OCI-LY3 (cell line): ENCODE results near the gene RAB3D.

ENCODE experiments used
- H2AFZ ChIP-seq: fragments of 200-600, 300-600 bp; shearing (Covaris generic); 2 replicates; pipeline ENCODE4 v1.6.0; 2014; ENCODE audit warnings: antibody characterized with exemption, low read depth, low read length
- H3K27ac ChIP-seq: fragments of 200-600, 300-600 bp; sonication (generic); 2 replicates; pipeline ENCODE4 v1.5.1; 2014; ENCODE audit warnings: mild to moderate bottlenecking, low read length, moderate library complexity, mixed read lengths
- H3K27me3 ChIP-seq: fragments of 200-600, 300-600 bp; sonication (generic); 2 replicates; pipeline ENCODE4 v1.6.1; 2014; ENCODE audit warnings: low read depth, low read length, mixed read lengths
- H3K36me3 ChIP-seq: fragments of 200-600, 300-600 bp; sonication (generic); replicated peaks from 2 replicates; pipeline ENCODE3; 2014; ENCODE audit warnings: low read depth, low read length, mixed read lengths
- H3K4me1 ChIP-seq: fragments of 300-600, 200-600 bp; sonication (generic); 2 replicates; pipeline ENCODE4 v1.6.1; 2014; ENCODE audit warnings: low read length, mixed read lengths
- H3K4me2 ChIP-seq: fragments of 200-600, 300-600 bp; sonication (generic); 2 replicates; pipeline ENCODE4 v1.6.1; 2014; ENCODE audit warnings: low read length, mixed read lengths
- H3K4me3 ChIP-seq: fragments of 300-600, 200-600 bp; sonication (generic); 2 replicates; pipeline ENCODE4 v1.5.1; 2014; ENCODE audit warnings: antibody characterized with exemption, mild to moderate bottlenecking, low read length, moderate library complexity
- H3K79me2 ChIP-seq: fragments of 300-600, 200-600 bp; shearing (Covaris generic); 2 replicates; pipeline ENCODE4 v1.6.1; 2014; ENCODE audit warnings: mild to moderate bottlenecking, low read length, mixed read lengths
- H3K9ac ChIP-seq: fragments of 300-600, 200-600 bp; shearing (Covaris generic); 2 replicates; pipeline ENCODE4 v1.6.0; 2014; ENCODE audit warnings: mild to moderate bottlenecking, low read length, moderate library complexity
- H3K9me3 ChIP-seq: fragments of 200-600, 300-600 bp; shearing (Covaris generic); 2 replicates; pipeline ENCODE4 v1.6.1; 2014; ENCODE audit warnings: low read length, mixed read lengths; ENCODE audit not compliant: insufficient read depth
- H4K20me1 ChIP-seq: fragments of 200-600, 300-600 bp; sonication (generic); 2 replicates; pipeline ENCODE4 v1.6.1; 2016; ENCODE audit warnings: low read length, mixed read lengths; ENCODE audit not compliant: insufficient read depth
- CTCF ChIP-seq: fragments of 200-600, 300-600 bp; sonication (generic); IDR thresholded peaks from 2 replicates; pipeline ENCODE4 v1.5.1; 2014; ENCODE audit warnings: antibody characterized with exemption, low read length, low read depth
- EZH2phosphoT487 ChIP-seq: fragments of 200-600 bp; shearing (Covaris generic); IDR thresholded peaks from 2 replicates; pipeline ENCODE4 v1.6.1; 2018; ENCODE audit warnings: antibody characterized with exemption, mixed run types, low read depth

The RAB3D gene

GRCh38 chr19:11374433-11375142 lies 35.1 kb upstream of the RAB3D start, which contains the start of gene SWSAP1:
TSS of gene SWSAP1 (plus strand) at chr19:11374666. CDS start at chr19:11374681, 15 bp downstream.
- Histone ChIP-seq H3K4me2 (peak within 1 kb of the TSS; percentile 99), H2AFZ (peak within 1 kb of the TSS; percentile 89), H3K9me3 (no peaks in the 10 kb centered on the region), H3K27me3 (no peaks in the 10 kb centered on the region), H3K9ac (peak within 1 kb of the TSS; percentile 94), H3K4me3 (peak within 1 kb of the TSS; percentile 86), H3K36me3 (peaks cover 6% of the 10 kb centered on the region), H3K27ac (peak within 1 kb of the TSS; percentile 78), H4K20me1 (0 out of 2 replicates have a peak, but pooled peaks cover 1% of the 10 kb centered on the region), H3K4me1 (peaks cover 23% of the 10 kb centered on the region), H3K79me2 (peaks cover 10% of the 10 kb centered on the region)
- TF ChIP-seq CTCF (no peak), EZH2phosphoT487 (no peak)

- H3K36me3 ChIP-seq: peaks cover 6% of the 10 kb centered on the region
- TF ChIP-seq CTCF: no peak
- TF ChIP-seq EZH2phosphoT487: no peak
- no peaks in the 10 kb centered on the region for H3K27me3 ChIP-seq
- H3K9ac ChIP-seq: peak overlapping the region; percentile 83
- H4K20me1 ChIP-seq: 0 out of 2 replicates have a peak, but pooled peaks cover 4% of the 10 kb centered on the region
- H3K4me3 ChIP-seq: peak overlapping the region; percentile 86
- H3K79me2 ChIP-seq: peaks cover 10% of the 10 kb centered on the region
- H3K4me2 ChIP-seq: peak overlapping the region; percentile 99
- no peaks in the 10 kb centered on the region for H3K9me3 ChIP-seq
- peak overlapping the region; percentile 89 for H2AFZ ChIP-seq
- H3K27ac ChIP-seq: peak overlapping the region; percentile 15; the same call in 1 of the 2 replicates
- peaks cover 23% of the 10 kb centered on the region for H3K4me1 ChIP-seq
These were observed 34.5 kb upstream of the RAB3D start for GRCh38 chr19:11373885-11374432.

GRCh38 chr19:11373166-11373884 lies 33.9 kb upstream of the RAB3D start:
- Histone ChIP-seq H3K27ac (no peak overlapping the region), H4K20me1 (0 out of 2 replicates have a peak, but pooled peaks cover 4% of the 10 kb centered on the region), H3K4me3 (peak overlapping the region; percentile 86), H3K9ac (peak overlapping the region; percentile 83), H3K4me1 (peaks cover 23% of the 10 kb centered on the region), H3K79me2 (peaks cover 10% of the 10 kb centered on the region), H2AFZ (peak overlapping the region; percentile 89), H3K9me3 (no peaks in the 10 kb centered on the region), H3K36me3 (peaks cover 6% of the 10 kb centered on the region), H3K27me3 (no peaks in the 10 kb centered on the region), H3K4me2 (peak overlapping the region; percentile 99)
- TF ChIP-seq CTCF (no peak), EZH2phosphoT487 (no peak)

GRCh38 chr19:11370744-11371143 lies 31.3 kb upstream of the RAB3D start:
- Histone ChIP-seq H3K27ac (no peak overlapping the region), H3K27me3 (no peaks in the 10 kb centered on the region), H3K36me3 (no peaks in the 10 kb centered on the region), H3K4me1 (peaks cover 12% of the 10 kb centered on the region), H3K79me2 (peaks cover 6% of the 10 kb centered on the region), H4K20me1 (0 out of 2 replicates have a peak, but pooled peaks cover 4% of the 10 kb centered on the region), H3K9me3 (no peaks in the 10 kb centered on the region), H3K4me3 (no peak overlapping the region), H2AFZ (no peak overlapping the region), H3K9ac (no peak overlapping the region), H3K4me2 (no peak overlapping the region)
- TF ChIP-seq CTCF (no peak), EZH2phosphoT487 (no peak)
